Measurements from ENCODE around the gene C4orf17. TPM values are rescaled to one million over a fixed set of nuclear protein-coding genes. Genes with fewer than 3 reads are reported as not detected.
"Not testable (repeated sequence)": the region's sequence is repeated elsewhere in the genome, so short reads cannot be mapped to it uniquely, and the experiment has no call there.

C4orf17 gene
- not detected in 2 replicates for total RNA-seq (2014; rRNA removed)
- not detected for polyA plus RNA-seq (2012)

DNA sequence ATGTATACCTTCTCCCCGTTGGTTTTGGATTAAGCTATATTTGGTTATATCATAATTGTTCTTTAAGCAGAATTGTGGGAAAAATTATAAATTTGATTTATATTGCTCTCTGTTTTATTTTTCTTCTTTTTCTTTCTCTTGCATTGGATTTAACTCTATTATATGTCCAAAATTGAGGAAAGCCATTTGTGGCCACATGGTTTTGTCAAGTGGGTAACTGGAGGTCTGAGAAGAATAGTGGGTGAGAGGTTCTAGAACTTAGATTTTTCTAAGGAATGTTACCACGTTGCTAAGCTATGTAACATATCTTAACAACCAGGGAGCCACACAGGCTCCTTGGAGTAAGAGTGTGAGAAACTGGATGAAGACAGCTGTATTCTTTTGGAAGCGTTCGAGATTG is at the start of gene C4orf17:
TSS of gene C4orf17 (plus strand) at position 301 of the 400 bp plus-strand sequence. CDS start 2,061 bp downstream, outside the sequence.
- no peak for DNase-seq (ENCODE audit: low read depth)

DNA sequence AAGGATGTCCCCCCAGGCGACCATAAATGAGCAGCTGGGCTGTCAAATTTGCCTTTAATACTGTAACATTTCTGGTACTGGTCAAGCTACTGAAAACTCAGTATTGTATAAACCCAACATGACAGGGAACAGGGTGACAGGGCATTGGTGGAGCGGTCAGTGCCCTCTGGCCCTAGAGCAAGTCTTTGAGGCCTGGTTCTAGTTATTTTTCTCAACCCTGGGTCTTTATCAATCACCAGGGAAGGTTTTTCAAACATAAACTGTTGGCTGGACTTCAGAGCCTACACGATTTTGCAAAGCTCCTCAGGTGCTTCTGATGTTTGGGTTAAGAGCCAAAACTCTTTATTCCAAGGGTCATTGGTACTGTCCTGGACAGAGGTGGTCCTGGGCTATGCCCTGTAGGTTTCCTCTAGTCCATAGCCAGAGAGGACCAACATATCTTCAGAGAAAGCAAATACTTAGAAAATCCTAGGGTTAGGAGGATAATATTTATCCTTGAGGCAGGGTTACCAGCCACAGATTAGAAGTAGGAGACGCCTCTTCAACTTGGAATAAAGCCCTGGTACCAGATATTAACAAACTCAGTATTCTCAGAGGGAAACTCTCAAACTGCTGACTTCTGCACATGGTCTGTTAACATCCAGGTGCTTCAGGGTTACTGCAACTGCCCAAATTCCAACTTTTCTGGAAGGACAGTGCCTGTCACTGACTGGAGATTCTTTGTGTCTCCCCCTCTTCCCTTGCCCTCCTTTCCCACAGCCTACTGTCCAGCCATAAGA is 49.0 kb upstream of the C4orf17 start:
- DNase-seq (ENCODE audit: low read depth): no peak

DNA sequence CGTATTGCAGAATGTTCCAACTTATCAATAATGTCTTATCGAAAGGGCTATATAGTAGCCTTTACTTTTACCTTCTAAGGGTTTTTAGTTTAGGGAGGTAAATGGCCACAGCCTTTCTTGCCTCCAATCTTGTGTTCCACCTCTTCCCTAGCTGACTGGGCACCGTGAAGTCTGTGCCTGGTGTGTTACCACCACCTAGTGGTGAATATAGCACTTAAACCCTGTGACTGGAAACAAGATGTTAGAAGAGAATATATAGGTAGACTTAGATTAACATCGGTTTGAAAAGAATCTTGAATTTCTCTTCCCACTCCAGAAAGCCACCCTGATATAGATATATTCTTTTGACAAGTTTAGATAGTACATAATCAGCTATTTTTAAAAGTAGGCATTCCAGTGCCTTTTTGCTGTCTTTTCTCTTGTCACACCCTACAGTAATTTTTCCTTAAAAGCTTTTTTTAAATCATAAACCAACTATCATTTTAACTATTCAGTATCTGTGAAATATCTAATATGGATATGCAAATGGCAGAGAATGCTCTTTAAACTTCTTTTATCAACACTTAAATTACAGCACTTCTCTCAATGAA is 47.9 kb upstream of the C4orf17 start:
- peak; percentile 64 for DNase-seq (ENCODE audit: low read depth)

DNA sequence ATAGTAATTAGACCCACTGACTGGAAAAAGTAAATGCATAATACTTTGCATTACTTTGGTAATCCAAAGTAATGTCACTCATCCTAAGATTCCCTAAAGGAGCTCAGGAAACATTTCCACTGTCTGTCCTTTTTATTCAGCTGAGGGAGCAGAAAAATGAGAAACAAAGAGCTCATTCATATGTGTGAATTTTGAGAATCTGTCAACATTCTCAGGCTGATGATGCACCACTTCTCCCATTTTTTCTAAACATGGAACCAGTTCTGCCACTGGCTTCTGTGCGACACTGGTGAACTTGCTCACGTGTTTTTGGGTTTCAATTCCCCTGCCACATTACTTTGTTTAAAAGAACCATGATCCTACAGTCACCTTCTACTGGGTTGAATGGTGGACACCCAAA is 47.3 kb upstream of the C4orf17 start:
- DNase-seq (ENCODE audit: low read depth): no peak

DNA sequence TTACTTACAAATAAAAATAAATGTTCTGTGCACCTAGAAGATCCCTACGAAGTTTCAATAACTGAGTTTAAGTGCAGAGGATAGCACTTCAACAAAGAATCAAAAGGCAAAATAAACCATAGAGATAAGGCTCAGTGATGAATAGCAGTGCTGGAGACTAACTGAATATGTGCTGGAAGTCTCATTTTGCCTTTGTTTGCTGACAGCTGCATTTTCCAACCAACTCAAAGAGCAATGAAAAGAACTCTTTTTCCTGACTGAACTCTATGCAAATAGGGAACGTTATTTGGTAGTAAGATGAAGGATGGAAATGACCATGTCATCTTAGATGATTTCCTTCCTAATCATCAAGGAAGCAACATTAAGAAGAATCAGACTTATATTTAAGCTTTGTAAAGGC is 42.9 kb upstream of the C4orf17 start:
- no peak for DNase-seq (ENCODE audit: low read depth)

DNA sequence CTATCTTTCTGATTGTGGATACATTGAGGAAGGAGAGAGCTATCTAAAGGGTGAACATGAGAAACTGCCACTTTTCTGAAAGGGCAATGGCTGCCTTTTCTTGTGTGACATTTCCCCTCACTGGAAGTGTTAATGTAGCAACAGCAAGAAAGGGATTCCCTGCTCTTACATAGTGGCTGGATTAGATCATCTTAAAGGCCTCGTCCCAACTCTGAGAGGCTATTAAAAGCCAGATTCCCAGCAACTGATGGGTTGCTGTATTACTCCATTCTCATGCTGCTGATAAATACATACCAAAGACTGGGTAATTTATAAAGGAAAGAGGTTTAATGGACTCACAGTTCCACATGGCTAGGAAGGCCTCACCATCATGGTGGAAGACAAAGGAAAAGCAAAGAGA is 41.9 kb upstream of the C4orf17 start:
- DNase-seq (ENCODE audit: low read depth): no peak

DNA sequence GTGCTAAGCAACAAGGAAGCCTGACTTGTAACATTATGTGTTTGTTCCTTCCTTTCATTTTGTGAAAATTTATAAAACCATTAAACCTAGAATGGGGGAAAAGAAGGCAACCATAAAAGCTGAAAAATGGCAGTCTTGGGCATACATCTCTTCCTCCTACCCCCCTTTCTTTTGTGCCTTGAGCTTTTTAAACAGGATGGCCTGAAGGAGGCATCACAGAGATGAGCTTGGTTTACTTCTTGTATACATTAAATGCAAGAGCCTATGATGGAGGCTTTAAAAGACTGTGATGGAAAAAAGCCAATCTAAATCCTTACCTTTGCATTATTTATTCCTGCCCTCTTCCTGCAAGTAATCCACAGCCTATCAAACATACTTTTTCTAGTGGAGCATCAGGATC is 39.5 kb upstream of the C4orf17 start:
- DNase-seq (ENCODE audit: low read depth): no peak

DNA sequence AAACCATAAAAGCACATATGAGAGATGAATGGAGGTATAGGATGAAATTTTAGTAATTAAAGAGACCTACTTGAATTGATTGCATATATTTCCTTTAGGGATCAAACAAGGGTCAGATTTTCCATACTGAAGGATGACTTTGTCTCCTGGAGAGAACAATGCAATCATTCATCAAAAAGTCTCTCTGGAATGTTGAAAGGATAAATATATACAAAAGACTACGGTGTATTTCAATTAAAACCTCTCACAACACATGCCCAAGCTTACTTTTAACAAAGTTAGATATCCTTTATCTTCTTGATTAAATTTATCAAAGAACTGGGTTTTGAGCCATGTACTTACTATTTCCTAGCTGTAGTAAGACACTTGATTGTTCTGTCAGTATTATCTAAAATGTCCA is 38.9 kb upstream of the C4orf17 start:
- no peak for DNase-seq (ENCODE audit: low read depth)

DNA sequence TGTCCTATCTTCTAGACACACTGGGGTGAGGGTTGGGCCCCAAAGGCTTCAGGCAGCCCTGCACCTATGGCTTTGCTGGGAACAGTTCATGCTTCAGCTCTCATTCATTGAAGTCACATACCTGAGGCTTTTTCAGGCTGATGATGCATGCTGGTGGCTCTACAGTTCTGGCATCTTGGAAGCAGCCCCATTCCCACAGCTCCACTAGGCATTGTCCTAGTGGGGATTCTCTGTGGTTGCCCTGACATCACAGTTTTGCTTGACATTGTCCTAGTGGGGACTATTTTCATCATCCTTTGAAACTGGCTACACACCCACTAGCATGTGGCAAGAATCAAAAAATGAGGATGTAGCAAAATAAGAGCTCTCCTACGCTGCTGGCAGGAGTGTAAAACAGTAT is 37.7 kb upstream of the C4orf17 start:
- no peak for DNase-seq (ENCODE audit: low read depth)

DNA sequence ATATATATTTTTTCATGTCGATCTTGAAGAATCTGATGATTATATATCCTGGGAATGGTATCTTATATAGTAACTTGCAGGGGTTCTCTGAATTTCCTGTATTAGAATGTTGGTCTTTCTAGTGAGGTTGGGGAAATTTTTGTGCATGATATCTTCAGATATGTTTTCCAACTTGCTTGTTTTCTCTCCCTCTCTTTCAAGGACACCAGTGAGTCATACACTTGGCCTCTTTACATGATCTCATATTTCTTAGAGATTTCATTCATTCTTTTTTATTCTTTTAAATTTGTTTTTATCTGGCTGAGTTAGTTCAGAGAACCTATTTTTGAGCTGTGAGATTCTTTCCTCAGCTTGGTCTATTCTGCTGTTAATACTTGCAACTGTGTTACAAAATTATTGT is 27.2 kb upstream of the C4orf17 start:
- DNase-seq (ENCODE audit: low read depth): peak; percentile 6

DNA sequence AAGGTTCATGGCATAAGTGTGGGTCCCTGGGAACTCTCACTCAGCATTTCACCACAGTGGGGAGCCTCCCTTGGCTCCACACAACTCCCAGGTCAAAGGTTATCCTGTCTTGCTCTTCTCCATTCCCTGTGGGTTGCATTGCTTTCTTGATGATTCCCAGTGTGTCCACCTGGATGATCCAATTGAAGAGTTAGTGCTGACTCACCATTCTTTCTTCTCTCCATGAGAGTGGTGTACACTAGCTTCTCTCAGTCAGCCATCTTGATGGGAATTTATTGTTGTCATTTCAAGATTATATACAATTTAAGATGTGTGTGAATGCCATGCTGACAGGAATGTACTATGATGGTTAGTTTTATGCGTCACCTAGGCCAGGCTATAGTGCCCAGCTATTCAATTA is 25.6 kb upstream of the C4orf17 start:
- DNase-seq (ENCODE audit: low read depth): no peak

DNA sequence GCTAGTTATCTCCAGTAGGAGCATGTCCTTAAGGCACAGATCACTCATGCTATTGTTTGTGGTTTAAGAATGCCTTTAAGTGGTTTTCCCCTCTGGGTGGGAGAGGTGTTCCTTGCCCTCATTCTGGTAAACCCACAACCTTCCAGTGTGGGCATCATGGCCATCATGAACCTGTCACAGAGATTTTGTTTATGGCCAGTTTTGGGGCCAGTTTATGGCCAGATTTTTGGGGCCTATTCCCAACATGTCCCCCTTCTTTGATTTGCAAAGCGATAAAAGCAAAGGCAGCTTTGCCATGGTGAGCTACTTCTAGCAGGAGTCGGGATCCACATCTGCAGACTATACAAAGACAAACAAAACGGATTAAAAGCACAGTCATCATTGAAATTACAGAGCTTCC is 24.2 kb upstream of the C4orf17 start:
- not testable (repeated sequence) for DNase-seq (ENCODE audit: low read depth)

DNA sequence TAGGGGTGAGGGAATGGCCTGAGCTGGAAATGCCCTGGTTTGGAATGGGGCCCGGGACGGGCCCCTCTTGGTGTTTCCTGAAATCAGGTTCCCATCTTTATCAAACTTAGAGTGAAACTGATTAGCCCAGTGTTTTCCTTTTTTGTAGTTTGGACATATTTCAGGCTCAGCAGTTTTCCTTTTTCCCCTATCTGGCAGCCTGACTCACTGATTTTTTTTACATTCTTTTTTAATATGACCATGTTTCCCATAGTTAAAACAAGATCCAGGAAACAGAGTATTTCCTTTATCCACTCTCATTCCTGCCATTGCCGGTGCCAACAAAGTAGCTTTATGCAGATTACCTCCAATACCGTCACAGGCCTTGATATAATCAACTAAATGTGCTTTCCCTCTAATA is 20.5 kb upstream of the C4orf17 start:
- no peak for DNase-seq (ENCODE audit: low read depth)

DNA sequence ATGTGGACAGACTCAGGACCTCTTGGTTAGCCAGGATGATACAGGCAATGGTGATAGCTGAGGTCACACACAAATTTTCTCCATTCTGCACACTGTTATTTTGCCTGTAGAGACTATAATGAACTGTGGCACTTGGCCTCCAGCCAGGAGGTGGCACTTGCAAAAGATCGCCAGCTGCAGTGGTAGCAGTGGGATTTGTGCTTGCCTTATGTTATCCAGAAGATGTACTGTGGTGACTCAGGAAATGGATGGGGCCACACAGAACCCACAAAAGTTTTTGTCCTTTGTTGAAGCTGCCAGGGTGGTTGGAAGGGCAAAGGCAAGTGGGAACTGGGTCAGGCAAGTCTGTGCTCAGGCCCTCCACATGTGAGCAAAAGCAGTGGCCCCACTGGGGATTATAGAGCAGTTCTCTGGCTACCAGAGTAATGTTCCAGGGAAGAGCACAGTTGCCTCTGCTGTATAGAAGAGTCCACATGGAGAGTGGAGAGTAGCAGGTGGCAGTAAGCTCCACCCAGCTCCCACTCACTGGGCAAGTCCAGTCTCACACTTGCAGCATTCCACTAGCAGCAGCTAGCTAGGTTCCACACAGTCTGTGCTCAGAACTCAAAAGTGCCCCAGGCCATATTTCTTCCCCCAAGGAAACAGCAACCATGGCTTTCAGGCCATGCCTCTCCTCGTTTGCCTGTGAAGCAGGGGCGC is 5.9 kb upstream of the C4orf17 start:
- peak; percentile 29 for DNase-seq (ENCODE audit: low read depth)

DNA sequence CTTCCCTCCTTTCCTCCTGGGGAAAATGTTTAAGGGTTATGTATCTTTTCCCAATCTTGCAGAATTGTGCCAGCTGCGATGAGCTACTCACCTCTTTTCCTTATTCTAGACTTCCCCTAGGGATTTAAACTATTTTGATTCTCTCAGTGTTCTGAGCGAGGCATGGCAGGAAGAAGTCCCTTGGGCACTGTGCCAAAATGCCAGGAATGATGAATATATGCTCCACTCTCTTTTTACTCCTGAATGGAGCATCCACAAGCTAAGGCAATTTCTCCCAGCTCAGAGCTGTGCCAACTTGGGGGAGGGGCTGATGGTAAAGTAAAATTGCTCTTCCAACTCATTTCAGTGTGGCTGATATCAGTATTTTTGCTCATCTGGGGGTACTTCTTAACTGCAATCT is 4.0 kb upstream of the C4orf17 start:
- peak; percentile 48 for DNase-seq (ENCODE audit: low read depth)

DNA sequence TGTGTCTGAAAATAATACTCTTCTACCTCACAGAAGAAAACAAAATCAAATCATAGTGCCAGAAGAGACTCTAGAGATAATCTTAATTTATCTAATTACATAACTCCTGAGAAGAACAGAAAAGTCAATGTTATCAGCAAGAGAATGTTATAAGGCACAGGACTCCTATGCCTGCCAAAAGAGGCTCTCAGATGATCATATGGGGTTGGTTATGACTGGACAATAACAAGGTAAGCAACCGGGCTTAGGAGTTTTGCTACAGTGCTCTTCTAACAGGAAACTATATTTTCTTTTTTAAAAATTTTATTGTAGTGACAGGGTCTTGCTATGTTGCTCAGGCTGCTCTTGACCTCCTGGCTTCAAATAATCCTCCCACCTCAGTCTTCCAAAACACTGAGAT is 3.5 kb upstream of the C4orf17 start:
- DNase-seq (ENCODE audit: low read depth): no peak

DNA sequence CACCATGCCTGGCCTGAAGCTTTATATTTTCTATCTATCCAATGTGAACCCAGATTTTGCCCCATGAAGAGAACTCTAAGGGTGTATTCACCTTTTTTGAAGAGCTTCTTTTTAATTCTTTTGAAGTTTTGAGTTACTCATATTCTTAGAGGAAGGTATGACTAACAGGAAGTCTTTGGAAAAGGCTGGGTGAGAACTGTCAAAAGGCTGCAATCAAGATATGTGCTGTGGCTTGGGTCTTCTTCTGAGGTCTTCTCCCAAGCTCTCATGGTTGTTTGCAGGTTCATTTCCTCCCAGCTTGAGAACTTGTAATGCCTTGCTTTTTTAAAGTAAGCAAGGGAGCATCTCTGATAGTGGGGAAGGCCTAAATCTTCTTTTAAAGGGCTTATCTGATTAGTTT is 3.1 kb upstream of the C4orf17 start:
- DNase-seq (ENCODE audit: low read depth): no peak

DNA sequence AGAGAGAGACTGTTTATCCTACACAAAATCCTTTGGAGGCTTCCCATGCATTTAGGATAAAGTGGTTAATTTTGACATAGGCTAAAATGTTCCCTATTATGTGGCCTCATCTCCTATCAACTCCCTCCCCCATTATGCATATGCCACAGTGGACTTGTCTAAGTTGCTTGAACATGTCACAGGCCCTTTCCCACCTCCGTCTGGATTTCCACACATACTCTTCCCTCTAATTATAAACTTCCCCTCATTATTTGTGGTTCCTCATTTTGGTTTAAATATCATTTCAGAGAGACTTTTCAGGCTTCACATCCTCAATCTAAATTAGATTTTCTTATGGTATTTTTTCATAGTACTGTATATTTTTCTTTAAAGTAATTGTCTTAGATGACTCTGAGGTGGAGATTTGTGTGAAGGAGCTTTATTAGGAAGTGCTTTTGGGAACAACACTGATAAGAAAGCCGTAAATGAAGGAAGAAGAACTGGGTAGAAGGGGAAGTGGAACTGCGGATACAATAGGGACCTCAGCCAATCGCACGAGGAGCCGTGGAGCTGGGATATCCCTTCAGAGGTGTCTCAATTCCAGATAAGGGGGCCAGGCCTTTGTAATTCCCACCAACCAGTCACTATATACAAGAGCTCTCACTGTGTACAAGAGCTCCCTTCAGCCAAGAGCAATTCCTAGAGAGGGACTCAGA is 7.9 kb downstream of the C4orf17 start:
- no peak for DNase-seq (ENCODE audit: low read depth)

DNA sequence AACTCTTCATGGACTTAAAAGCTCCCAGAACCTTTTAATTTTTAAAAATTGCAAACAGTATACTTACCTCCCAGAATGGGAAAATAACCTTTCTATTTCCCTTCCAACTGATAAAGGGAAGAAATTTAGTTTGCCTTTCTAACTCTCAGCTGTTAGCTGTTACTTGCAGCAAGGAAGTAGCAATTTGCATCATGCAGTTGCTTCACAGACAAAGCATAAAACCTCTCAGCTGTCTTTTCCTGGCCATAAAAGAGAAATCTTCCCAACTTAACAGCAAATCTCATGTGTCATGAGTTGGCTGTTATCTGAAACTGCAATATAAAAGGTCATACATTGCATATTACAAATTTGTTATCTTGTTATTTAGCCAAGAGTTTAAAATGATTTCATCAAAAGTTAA is 18.4 kb downstream of the C4orf17 start:
- peak; percentile 55 for DNase-seq (ENCODE audit: low read depth)

DNA sequence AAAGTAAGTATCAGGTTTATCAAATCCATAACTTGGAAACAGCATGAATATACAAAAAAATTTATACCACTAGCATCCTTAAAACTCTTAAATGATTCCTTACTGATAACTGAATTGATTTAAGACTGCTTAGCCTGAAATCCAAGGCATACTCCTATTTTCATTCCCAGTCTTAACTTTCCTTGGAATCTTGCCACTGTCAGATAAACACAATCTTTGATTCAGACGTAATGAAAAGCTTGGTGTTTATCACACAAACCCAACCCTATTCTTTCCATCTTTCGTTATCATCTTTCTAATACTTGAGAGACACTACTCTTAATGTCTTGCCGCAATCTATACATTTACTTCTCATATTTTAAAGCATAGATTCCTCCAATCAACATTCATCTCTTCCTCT is 19.1 kb downstream of the C4orf17 start:
- DNase-seq (ENCODE audit: low read depth): no peak

DNA sequence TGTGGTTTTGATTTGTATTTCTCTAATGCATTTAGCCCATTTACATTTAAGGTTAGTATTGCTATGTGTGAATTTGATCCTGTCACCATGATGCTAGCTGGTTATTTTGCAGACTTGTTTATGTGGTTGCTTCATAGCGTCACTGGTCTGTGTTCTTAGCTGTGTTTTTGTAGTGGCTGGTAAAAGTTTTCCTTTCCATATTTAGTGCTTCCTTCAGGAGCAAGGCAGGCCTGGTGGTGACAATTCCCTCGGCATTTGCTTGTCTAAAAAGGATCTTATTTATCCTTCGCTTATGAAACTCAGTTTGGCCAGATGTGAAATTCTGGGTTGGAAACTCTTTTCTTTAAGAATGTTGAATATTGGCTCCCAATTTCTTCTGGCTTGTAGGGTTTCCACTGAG is 23.9 kb downstream of the C4orf17 start:
- not testable (repeated sequence) for DNase-seq (ENCODE audit: low read depth)

DNA sequence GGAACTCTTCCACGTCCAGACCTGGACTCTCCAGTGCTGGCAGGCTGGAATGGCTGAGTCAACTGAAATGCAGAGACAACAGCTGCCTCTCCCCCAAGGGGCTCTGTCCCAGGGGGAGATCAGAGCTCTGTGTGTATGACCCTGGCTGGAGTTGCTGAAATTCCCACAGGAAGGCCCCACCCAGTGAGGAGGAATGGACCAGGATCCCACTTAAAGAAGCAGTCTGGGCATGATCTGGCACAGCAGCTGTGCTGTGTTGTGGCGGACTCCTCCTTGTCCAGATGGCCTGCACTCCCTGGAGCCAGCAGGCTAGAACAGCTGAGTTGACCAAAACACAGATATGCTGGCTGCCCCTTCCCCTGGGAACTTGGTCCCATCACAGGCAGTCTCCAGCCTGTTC is 25.4 kb downstream of the C4orf17 start:
- peak; percentile 88 for DNase-seq (ENCODE audit: low read depth)

Measured in LHCN-M2 (cell line).